Keratinocyte (primary cell): ENCODE data around the gene BMPR1B. TPM values are rescaled to one million over a fixed set of nuclear protein-coding genes. Genes with fewer than 3 reads are reported as not detected.

ENCODE experiments used
- DNase-seq: peaks from one replicate; pipeline ENCODE4 v3.0.0-alpha.2; 2011; ENCODE audit warnings: low read depth, missing footprints, low spot score
- FAIRE-seq: peaks from 2 replicates; lab custom pipeline; 2011; peaks lifted over from hg19 to GRCh38; lab: Jason Lieb, UNC
- H2AFZ ChIP-seq: 2 replicates; pipeline ENCODE4 v1.6.0; 2012; ENCODE audit warnings: low read length, control low read depth, inconsistent platforms; ENCODE audit not compliant: control insufficient read depth
- H3K27ac ChIP-seq: 2 replicates; pipeline ENCODE4 v1.5.1; 2011; ENCODE audit warnings: low read length; ENCODE audit not compliant: control insufficient read depth, insufficient read depth
- H3K27me3 ChIP-seq: 3 replicates; pipeline ENCODE4 v1.6.0; 2011; ENCODE audit warnings: low read length; ENCODE audit not compliant: control insufficient read depth, insufficient read depth; ENCODE audit errors: extremely low read depth
- H3K36me3 ChIP-seq, 2 experiments: 2 replicates in 1 of 2; 3 replicates in 1 of 2; pipeline ENCODE4 v1.5.1; 2011; ENCODE audit warnings: low read length in 2 of 2, mild to moderate bottlenecking in 1 of 2; ENCODE audit not compliant: control insufficient read depth in 2 of 2, insufficient read depth in 2 of 2; ENCODE audit errors: extremely low read depth in 1 of 2
- H3K4me1 ChIP-seq: 3 replicates; pipeline ENCODE4 v1.5.1; 2011; ENCODE audit warnings: low read length; ENCODE audit not compliant: control insufficient read depth, insufficient read depth; ENCODE audit errors: extremely low read depth
- H3K4me2 ChIP-seq: 3 replicates; pipeline ENCODE4 v1.6.0; 2011; ENCODE audit warnings: low read depth, low read length; ENCODE audit not compliant: control insufficient read depth, insufficient read depth; ENCODE audit errors: extremely low read depth
- H3K4me3 ChIP-seq, 3 experiments: fragments of 200-600 bp in 1 of 3; sonication (generic) in 1 of 3; 2 replicates in 2 of 3; 3 replicates in 1 of 3; pipeline ENCODE4 v1.5.1; 2011 to 2016; ENCODE audit warnings: low read length in 3 of 3, mild to moderate bottlenecking in 3 of 3, control low read depth in 2 of 3, inconsistent platforms in 1 of 3, low read depth in 1 of 3, mixed read lengths in 1 of 3, mixed run types in 1 of 3, moderate library complexity in 1 of 3; ENCODE audit not compliant: control insufficient read depth in 2 of 3, insufficient read depth in 2 of 3; ENCODE audit errors: extremely low read depth in 1 of 3
- H3K79me2 ChIP-seq: 2 replicates; pipeline ENCODE4 v1.6.0; 2012; ENCODE audit warnings: low read length; ENCODE audit not compliant: control insufficient read depth, insufficient read depth
- H3K9ac ChIP-seq: 3 replicates; pipeline ENCODE4 v1.6.0; 2011; ENCODE audit warnings: low read length; ENCODE audit not compliant: control insufficient read depth, insufficient read depth; ENCODE audit errors: extremely low read depth
- H3K9me1 ChIP-seq: 3 replicates; pipeline ENCODE4 v1.6.0; 2011; ENCODE audit warnings: low read length; ENCODE audit not compliant: control insufficient read depth, insufficient read depth; ENCODE audit errors: extremely low read depth
- H3K9me3 ChIP-seq: 2 replicates; pipeline ENCODE4 v1.5.1; 2012; ENCODE audit warnings: low read depth, low read length; ENCODE audit not compliant: control insufficient read depth
- H4K20me1 ChIP-seq: 3 replicates; pipeline ENCODE4 v1.6.0; 2011; ENCODE audit warnings: low read length; ENCODE audit not compliant: control insufficient read depth, insufficient read depth; ENCODE audit errors: extremely low read depth
- CTCF ChIP-seq, 3 experiments: IDR thresholded peaks in 1 of 3; conservative IDR thresholded peaks in 1 of 3; optimal IDR thresholded peaks in 1 of 3; 2 replicates in 2 of 3; 3 replicates in 1 of 3; pipeline versions ENCODE3 to v1.5.1; 2011; ENCODE audit warnings: low read length in 3 of 3, mild to moderate bottlenecking in 3 of 3, moderate library complexity in 2 of 3, control low read depth in 1 of 3, inconsistent platforms in 1 of 3; ENCODE audit not compliant: insufficient read depth in 2 of 3; ENCODE audit errors: extremely low read depth in 1 of 3
- EZH2 ChIP-seq: IDR thresholded peaks from one replicate; pipeline ENCODE4 v1.6.1; 2012; ENCODE audit warnings: inconsistent platforms, mild to moderate bottlenecking, low read length, moderate library complexity
- dilution Hi-C: fragments of 300-500 bp; cut with MboI; formaldehyde crosslinking; loops from one replicate; pipeline ENCODE4 v1.7.0; 2020; ENCODE audit warnings: low sequenced_read_pairs; ENCODE audit not compliant: extremely low pct_ligation_motif_present
- polyA plus RNA-seq, 5 experiments: library from polyadenylated mRNA; depleted of rRNA in 3 of 5; stranded (reverse) in 3 of 5; stranded (forward) in 1 of 5; unstranded in 1 of 5; fragments of >200 nt; gene quantifications; 1 replicate in 1 of 5; 2 replicates in 3 of 5; 3 replicates in 1 of 5; pipeline versions ENCODE4 v1.2.1 to v1.2.3, GENCODE V29; 2011 to 2012; ENCODE audit warnings: missing spikeins in 2 of 5, low read depth in 1 of 5, low replicate concordance in 1 of 5

Gene BMPR1B
- polyA plus RNA-seq, 1 donor (not counting 4 experiments of a cell fraction or from before 2014, with no cell fraction given): 0.89 TPM

GRCh38 chr4:95141361-95141760 lies 383.6 kb downstream of the BMPR1B start:
- no peak overlapping the region for H3K4me2 ChIP-seq
- no peaks in the 10 kb centered on the region for H3K9me1 ChIP-seq
- no peak overlapping the region for H3K4me3 ChIP-seq
- H3K79me2 ChIP-seq: no peaks in the 10 kb centered on the region
- H4K20me1 ChIP-seq: no peaks in the 10 kb centered on the region
- TF ChIP-seq EZH2 (no peak), CTCF (optimal IDR thresholded peaks at IDR 0.05 in 1 of 3, IDR thresholded peaks at IDR 0.05 in 1 of 3, conservative IDR thresholded peaks at IDR 0.05 in 1 of 3; ENCODE audit: extremely low read depth in 1 of 3, insufficient read depth in 2 of 3, low read length in 3 of 3) (no peak)
- no peak overlapping the region for H2AFZ ChIP-seq
- H3K9ac ChIP-seq: no peak overlapping the region
- no peak overlapping the region for H3K27ac ChIP-seq
- no peak for FAIRE-seq
- no peaks in the 10 kb centered on the region for H3K36me3 ChIP-seq
- no peak for DNase-seq
- dilution Hi-C loops: no loop called here
- H3K9me3 ChIP-seq: no peaks in the 10 kb centered on the region
- no peaks in the 10 kb centered on the region for H3K27me3 ChIP-seq
- H3K4me1 ChIP-seq: no peaks in the 10 kb centered on the region

- TF ChIP-seq EZH2 (no peak), CTCF (optimal IDR thresholded peaks at IDR 0.05 in 1 of 3, IDR thresholded peaks at IDR 0.05 in 1 of 3, conservative IDR thresholded peaks at IDR 0.05 in 1 of 3; ENCODE audit: extremely low read depth in 1 of 3, insufficient read depth in 2 of 3, low read length in 3 of 3) (no peak)
- H3K9ac ChIP-seq: no peak overlapping the region
- H3K79me2 ChIP-seq: no peaks in the 10 kb centered on the region
- no peak overlapping the region for H3K4me3 ChIP-seq
- H3K9me3 ChIP-seq: no peaks in the 10 kb centered on the region
- no peak for DNase-seq
- dilution Hi-C loops: no loop called here
- no peak overlapping the region for H2AFZ ChIP-seq
- H3K4me2 ChIP-seq: no peak overlapping the region
- H3K36me3 ChIP-seq: no peaks in the 10 kb centered on the region
- no peak overlapping the region for H3K27ac ChIP-seq
- no peaks in the 10 kb centered on the region for H3K4me1 ChIP-seq
- H4K20me1 ChIP-seq: no peaks in the 10 kb centered on the region
- no peaks in the 10 kb centered on the region for H3K27me3 ChIP-seq
- no peak for FAIRE-seq
- no peaks in the 10 kb centered on the region for H3K9me1 ChIP-seq
These were observed 385.2 kb downstream of the BMPR1B start for GRCh38 chr4:95142932-95143331.
